Tibial artery (tissue), 4 donors: ENCODE results near the gene ESYT2.

Experiments used
- DNase-seq, 2 donors: peaks; one replicate each; pipeline ENCODE4 v3.0.0-alpha.2; 2019
- H3K27ac ChIP-seq, 2 donors: fragments of 200-600 bp; sonication (generic) in 1 of 2; 1 replicate in 1 of 2; 2 replicates in 1 of 2; pipeline ENCODE4 v1.5.1; 2018 to 2019; ENCODE audit warnings: mild to moderate bottlenecking in 1 of 2
- H3K27me3 ChIP-seq, 2 donors: fragments of 200-600 bp; sonication (generic) in 1 of 2; one replicate each; pipeline versions ENCODE4 v1.5.1 to v1.6.0; 2016 to 2019
- H3K36me3 ChIP-seq, 3 donors: fragments of 200-600 bp; sonication (generic) in 2 of 3; one replicate each; pipeline ENCODE4 v1.5.1; 2016 to 2019; ENCODE audit warnings: mild to moderate bottlenecking in 2 of 3
- H3K4me1 ChIP-seq, 4 donors: fragments of 200-600 bp; sonication (generic) in 2 of 4; 1 replicate in 3 of 4; 2 replicates in 1 of 4; pipeline ENCODE4 v1.5.1; 2016 to 2019
- H3K4me3 ChIP-seq, 2 donors: fragments of 200-600 bp; sonication (generic) in 1 of 2; 1 replicate in 1 of 2; 2 replicates in 1 of 2; pipeline ENCODE4 v1.5.1; 2018 to 2019; ENCODE audit warnings: mild to moderate bottlenecking in 2 of 2
- H3K9me3 ChIP-seq, 3 donors: fragments of 200-600 bp; sonication (generic) in 1 of 3; one replicate each; pipeline ENCODE4 v1.5.1; 2016 to 2019
- CTCF ChIP-seq, 2 experiments: fragments of 200-600 bp in 1 of 2; fragments of 450-650 bp in 1 of 2; IDR thresholded peaks; one replicate each; pipeline ENCODE4 v1.5.1; 2017 to 2019; ENCODE audit warnings: antibody characterized with exemption in 2 of 2, mild to moderate bottlenecking in 1 of 2, moderate library complexity in 1 of 2
- intact Hi-C: fragments of 100-400 bp; cut with DNase I; formaldehyde crosslinking; loops from one replicate; pipeline ENCODE4 v1.15.0; 2023; ENCODE audit warnings: low total_unique reads

The ESYT2 gene

GRCh38 chr7:158858592-158859503 lies 29.5 kb upstream of the ESYT2 start:
- peak overlapping the region; percentile 7 to 10 for H3K27ac ChIP-seq
- H3K9me3 ChIP-seq, result no peaks in the 10 kb centered on the region
- intact Hi-C loops, result no loop called here
- TF ChIP-seq CTCF (IDR thresholded peaks at IDR 0.05), result no peak
- H3K4me3 ChIP-seq, result no peak overlapping the region
- H3K4me1 ChIP-seq, result peaks cover 0 to 15% (median 12%) of the 10 kb centered on the region in 4 donors
- H3K36me3 ChIP-seq, result no peaks in the 10 kb centered on the region
- no peak for DNase-seq
- H3K27me3 ChIP-seq, result no peaks in the 10 kb centered on the region

GRCh38 chr7:158856883-158857668 lies 27.8 kb upstream of the ESYT2 start:
- Histone ChIP-seq H3K4me3 (peak overlapping the region; percentile 87 to 88), H3K27me3 (no peaks in the 10 kb centered on the region), H3K4me1 (peaks cover 0 to 15% (median 12%) of the 10 kb centered on the region in 4 donors), H3K36me3 (no peaks in the 10 kb centered on the region), H3K27ac (peak overlapping the region; percentile 88 to 89), H3K9me3 (no peaks in the 10 kb centered on the region)
- intact Hi-C loops, result no loop called here
- TF ChIP-seq CTCF (IDR thresholded peaks at IDR 0.05), result no peak
- no peak for DNase-seq

GRCh38 chr7:158854681-158855081 lies 25.4 kb upstream of the ESYT2 start:
- Histone ChIP-seq H3K36me3 (no peaks in the 10 kb centered on the region), H3K4me1 (peaks cover 0 to 20% (median 12%) of the 10 kb centered on the region in 4 donors), H3K9me3 (no peaks in the 10 kb centered on the region), H3K4me3 (no peak overlapping the region), H3K27me3 (no peaks in the 10 kb centered on the region), H3K27ac (no peak overlapping the region)
- no peak for TF ChIP-seq CTCF (IDR thresholded peaks at IDR 0.05)
- intact Hi-C loops, result no loop called here
- no peak for DNase-seq

GRCh38 chr7:158850545-158851102 lies 21.3 kb upstream of the ESYT2 start:
- no peaks in the 10 kb centered on the region for H3K9me3 ChIP-seq
- H3K27ac ChIP-seq, result peak overlapping the region in 1 of 2 donors; percentile 5
- no peak overlapping the region for H3K4me3 ChIP-seq
- DNase-seq, result no peak
- peaks cover 0 to 18% (median 3%) of the 10 kb centered on the region in 4 donors for H3K4me1 ChIP-seq
- TF ChIP-seq CTCF (IDR thresholded peaks at IDR 0.05), result no peak
- intact Hi-C loops, result no loop called here
- H3K27me3 ChIP-seq, result no peaks in the 10 kb centered on the region
- H3K36me3 ChIP-seq, result no peaks in the 10 kb centered on the region

- no peaks in the 10 kb centered on the region for H3K36me3 ChIP-seq
- H3K9me3 ChIP-seq, result no peaks in the 10 kb centered on the region
- no peak overlapping the region for H3K4me3 ChIP-seq
- peak in 1 of 2 donors; percentile 43 for DNase-seq
- peaks cover 0 to 18% (median 3%) of the 10 kb centered on the region in 4 donors for H3K4me1 ChIP-seq
- TF ChIP-seq CTCF (IDR thresholded peaks at IDR 0.05), result no peak
- intact Hi-C loops, result no loop called here
- no peaks in the 10 kb centered on the region for H3K27me3 ChIP-seq
- H3K27ac ChIP-seq, result peak overlapping the region in 1 of 2 donors; percentile 5
These were observed 20.6 kb upstream of the ESYT2 start for GRCh38 chr7:158849768-158850544.
